NCI-H1694 treated with DMSO at 0.1 percent for 48 hours (cell line): ENCODE results near the gene TAOK3.
"Not testable (repeated sequence)": the region's sequence is repeated elsewhere in the genome, so short reads cannot be mapped to it uniquely, and the experiment has no call there.

Experiments used
- DNase-seq: peaks from one replicate; lab custom pipeline; 2025; lab: John Stamatoyannopoulos, UW

Gene TAOK3

GRCh38 chr12:118337194-118337838, 35.4 kb downstream of the TAOK3 start:
- no peak for DNase-seq

DNA sequence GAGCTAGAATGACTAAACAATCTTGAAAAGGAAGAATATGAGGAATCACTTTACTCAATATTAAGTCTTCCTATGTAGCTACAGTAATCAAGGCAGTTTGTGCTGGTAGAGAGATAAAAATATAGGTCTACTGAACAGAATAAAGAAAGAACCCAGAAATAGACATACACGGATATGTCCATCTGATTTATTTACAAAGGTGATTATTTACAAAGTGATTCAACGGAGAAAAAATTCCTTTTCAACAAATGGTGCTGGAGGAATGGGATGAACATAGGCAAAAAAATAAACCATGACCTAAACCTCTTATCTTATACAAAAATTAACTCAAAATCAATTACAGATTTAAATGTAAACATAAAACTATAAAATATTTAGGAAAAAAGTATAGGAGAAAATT, 36.6 kb downstream of the TAOK3 start:
- no peak for DNase-seq

- no peak for DNase-seq
These were observed 37.7 kb downstream of the TAOK3 start for GRCh38 chr12:118334939-118335567.

DNA sequence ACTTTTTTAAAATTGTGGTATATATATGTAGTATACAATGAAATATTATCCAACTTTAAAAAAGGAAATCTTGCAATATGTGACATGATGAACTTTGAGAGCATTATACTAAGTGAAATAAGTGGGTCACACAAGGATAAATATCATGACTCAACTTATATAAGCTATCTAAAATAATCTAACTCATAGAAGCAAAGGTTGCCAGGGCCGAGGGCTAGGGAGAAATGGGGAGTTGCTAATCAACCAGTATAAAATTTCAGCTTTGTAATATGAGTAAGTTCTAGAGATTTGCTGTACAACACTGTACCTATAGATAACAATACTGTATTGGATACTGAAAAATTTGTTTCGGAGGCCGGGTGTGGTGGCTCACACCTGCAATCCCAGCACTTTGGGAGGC, 38.5 kb downstream of the TAOK3 start:
- no peak for DNase-seq

DNA sequence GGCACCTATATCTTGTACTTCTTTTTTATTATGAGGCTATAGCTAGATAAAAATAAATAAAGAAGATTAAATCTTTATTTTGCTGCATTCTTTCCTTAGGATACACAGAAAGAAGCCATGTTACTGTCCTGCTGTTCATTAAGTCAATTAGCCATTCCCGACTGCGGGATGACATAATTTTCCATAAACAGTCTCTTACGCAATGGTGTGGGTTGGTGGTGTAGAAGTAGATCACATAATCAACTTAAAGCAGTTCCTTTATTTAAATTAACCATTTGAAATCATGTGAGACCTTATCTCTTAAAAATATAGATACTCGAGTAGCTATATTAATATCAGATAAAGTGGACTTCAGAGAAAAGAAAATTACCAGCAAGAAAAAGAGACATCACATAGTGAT, 40.2 kb downstream of the TAOK3 start:
- DNase-seq, result no peak

- DNase-seq, result no peak
These were observed 42.2 kb downstream of the TAOK3 start for GRCh38 chr12:118330421-118331018.

- no peak for DNase-seq
These were observed 44.0 kb downstream of the TAOK3 start for GRCh38 chr12:118328486-118329330.

DNA sequence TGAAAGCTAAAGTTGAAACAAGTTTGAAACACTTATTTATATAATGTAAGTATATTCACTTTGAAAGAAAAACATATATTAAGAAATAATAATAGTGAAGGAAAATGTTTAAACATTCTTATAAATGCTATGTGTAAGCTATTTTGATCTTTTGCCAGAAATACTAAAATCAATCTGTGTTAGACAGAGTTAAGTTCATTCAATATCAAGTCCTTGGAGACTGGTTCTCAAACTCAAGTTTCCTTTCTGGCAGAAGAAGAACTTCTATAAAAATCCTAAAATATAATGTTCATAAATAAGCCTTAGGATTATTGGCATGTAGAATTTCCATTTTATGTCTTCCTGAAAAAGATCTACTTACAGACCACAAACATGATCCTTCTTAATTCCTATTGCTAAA, 45.3 kb downstream of the TAOK3 start:
- no peak for DNase-seq

DNA sequence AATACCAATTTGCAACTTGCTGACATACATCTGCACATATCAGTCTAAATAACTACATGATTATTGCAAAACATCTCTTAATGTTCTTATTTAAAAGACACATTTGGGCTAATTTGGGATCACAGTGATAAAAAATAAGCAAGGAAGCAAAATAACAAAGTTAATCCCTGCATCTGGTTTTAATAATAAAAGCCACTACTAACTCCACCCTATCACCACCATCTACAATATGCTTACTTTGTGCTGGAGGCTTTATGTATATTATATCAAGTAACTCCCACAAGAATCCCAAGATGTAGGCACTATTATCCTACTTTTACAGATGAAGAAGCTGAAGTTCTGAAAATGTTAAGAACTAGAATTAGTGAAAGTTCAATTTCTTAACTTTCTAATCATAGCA, 45.7 kb downstream of the TAOK3 start:
- DNase-seq, result no peak

DNA sequence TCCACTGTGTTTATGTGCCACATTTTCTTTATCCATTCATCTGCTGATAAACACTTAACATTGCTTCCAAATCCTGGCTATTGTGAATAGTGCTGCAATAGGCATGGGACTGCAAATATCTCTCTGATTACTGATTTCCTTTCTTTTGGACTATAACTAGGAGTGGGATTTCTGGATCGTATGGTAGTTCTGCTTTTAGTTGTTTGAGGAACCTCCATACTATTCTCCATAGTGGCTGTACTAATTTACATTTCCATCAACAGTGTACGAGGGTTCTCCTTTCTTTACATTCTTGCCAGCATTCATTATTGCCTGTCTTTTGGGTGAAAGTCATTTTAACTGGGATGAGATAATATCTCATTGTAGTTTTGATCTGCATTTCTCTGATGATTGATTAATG, 47.6 kb downstream of the TAOK3 start:
- DNase-seq, result no peak

- DNase-seq, result no peak
These were observed 53.1 kb downstream of the TAOK3 start for GRCh38 chr12:118319627-118320026.

DNA sequence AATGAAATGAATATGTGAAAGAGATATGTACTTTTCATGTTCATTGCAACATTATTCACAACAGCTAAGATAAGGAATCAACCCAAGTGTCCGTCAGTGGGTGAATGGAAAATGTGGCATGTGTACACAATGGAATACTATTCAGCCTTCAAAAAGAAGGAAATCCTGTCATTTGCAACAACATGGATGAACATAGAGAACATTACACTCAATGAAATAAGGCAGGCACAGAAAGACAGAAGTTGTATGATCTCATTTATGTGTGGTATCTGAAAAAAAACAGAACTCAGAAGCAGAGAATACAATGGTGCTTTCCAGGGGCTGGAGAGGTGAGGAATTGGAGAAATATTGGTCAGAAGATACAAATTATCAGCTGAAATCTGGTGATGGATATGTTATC, 54.0 kb downstream of the TAOK3 start:
- DNase-seq, result no peak

DNA sequence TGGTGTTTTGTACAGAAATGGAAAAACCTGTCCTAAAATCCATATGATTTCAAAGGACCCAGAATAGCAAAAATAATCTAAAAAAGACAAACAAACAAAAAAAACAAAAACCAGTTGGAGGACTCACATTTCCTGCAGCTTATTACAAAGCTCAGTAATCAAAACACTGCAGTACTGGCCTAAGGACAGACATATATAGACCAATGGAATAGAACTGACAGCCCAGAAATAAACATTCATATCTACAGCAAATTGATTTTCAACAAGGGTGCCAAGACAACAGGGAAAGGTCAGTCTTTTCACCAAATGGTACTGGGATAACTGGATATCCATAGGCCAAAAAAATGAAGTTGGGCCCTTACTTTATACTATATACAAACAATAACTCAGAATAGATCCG, 55.0 kb downstream of the TAOK3 start:
- no peak for DNase-seq

- DNase-seq, result no peak
These were observed 56.9 kb downstream of the TAOK3 start for GRCh38 chr12:118315821-118316220.

DNA sequence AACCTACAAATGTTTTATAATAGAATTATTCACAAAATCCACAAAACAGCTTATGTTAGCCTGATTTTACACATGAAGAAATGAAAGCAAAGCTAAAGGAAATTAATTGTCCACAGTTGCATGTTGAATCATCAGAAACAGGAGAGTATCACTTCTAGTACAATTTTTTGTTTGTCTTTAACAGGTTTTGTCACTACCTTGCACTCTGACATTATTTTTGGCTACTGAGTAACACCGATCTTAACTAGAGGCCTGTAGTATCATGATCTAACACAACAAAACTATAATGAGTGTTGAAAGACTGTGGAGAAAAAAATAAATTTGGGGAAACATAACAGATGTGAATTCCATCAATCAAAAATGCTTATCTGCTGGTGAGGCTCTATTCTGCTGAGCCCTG, 60.1 kb downstream of the TAOK3 start:
- no peak for DNase-seq

DNA sequence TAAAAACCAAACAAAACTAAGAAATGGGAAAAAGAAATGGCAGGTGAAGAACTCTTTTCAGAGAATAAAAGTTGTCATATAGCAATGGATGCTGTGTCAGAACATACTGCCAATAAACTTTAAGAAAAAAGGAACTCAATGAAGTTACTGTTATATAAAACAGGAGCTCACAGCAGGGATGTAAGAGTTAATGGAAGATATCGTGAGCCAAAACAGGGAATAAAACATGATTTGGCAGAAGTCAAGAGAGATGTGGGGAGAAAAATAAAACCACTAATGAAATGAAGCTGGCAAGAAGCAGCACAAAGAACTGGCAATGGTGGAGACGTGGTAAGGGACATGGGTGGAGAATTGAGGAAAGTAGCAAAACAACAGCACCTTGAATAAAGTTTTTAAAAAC, 61.0 kb downstream of the TAOK3 start:
- DNase-seq, result no peak

- DNase-seq, result no peak
These were observed 62.4 kb downstream of the TAOK3 start for GRCh38 chr12:118310320-118310719.

- DNase-seq, result not testable (repeated sequence)
These were observed 64.7 kb downstream of the TAOK3 start for GRCh38 chr12:118308006-118308405.

DNA sequence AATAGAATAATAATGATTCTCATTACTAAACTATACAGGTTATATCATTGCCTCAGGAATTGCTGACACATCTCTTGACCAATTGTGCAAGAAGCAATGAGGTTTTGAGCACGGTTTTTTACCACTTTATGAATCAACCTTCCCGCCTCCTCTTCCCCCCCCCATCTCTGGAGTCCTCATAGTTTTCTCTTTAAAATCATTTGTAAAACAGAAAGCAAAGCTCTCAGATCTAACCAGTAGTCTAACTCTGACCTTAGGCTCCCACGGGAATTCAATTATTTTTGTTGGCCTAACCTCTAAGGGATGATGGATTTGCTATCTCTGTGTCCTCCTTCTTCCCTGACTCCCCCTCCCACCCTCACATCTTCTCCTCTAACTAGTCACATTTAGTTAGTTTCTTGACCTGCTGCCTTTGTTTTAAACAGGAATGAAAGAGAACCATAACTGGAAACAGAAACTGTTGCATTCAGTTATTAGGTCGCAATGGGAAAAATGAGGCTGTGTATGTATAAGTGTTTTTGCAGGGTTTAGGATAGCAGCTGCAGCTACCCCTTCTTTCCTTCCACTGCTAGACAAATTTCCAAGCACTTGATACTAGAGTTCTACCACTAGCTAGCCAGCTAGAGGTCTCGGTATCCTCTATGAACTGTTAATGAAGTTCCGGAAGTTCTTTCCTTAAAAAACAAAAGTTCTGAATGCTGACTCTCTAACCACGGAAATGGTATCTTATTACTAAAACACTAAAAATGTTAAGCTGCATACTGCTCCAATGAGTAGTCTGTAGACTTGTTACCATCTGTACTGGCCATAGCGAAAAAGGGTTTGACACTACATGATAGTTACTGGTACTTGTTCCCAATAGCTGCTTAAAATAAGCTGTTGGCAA, 65.4 kb downstream of the TAOK3 start:
- no peak for DNase-seq

- no peak for DNase-seq
These were observed 68.6 kb downstream of the TAOK3 start for GRCh38 chr12:118304093-118304492.

DNA sequence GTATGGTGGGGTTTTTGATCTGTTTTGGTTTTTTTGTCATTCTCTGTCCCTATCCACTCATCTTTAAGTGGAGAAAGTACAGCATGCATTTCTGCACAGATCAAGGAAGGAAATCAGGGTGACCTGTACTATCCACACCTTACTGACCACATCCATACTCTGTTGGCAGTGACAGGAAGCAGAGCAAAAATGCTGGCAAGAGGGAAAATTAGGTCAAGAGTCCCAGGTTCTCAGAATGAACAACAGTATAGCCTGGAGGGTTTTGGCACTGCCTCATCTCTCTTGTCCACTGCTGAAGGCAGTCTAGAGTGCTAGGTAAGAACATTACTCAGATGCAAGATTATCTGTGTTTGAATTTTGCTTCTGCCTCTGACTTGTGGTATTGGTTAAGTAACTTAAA, 70.7 kb downstream of the TAOK3 start:
- DNase-seq, result no peak
